Activated CD4-positive, alpha-beta T cell treated with anti-CD3 and anti-CD28 coated beads for 1 hour (primary cell): Measurements from ENCODE around the gene DNAH9.

Experiments
- DNase-seq: peaks from one replicate; pipeline ENCODE4 v3.0.0-alpha.2; 2020

Gene DNAH9

DNA sequence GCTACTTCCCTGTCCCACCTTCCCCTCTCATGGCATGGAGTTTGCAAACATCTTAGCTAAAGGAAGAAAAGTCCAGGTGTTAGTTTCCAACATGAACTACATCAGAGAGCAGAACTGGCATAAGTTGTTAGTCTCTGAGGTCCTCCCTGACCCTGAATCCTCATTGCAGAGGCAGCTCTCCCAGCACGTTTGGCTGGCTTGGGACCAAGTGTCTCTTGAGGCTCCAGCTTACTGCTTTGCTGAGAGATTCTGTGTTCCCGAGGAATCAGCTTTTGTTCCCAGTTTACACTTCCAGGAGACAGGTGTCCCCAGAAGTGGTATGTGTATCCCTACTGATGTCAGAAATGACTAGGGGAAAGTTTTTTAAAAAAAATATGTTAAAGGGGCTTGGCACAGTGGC, 14.7 kb downstream of the DNAH9 start:
- DNase-seq, result no peak

DNA sequence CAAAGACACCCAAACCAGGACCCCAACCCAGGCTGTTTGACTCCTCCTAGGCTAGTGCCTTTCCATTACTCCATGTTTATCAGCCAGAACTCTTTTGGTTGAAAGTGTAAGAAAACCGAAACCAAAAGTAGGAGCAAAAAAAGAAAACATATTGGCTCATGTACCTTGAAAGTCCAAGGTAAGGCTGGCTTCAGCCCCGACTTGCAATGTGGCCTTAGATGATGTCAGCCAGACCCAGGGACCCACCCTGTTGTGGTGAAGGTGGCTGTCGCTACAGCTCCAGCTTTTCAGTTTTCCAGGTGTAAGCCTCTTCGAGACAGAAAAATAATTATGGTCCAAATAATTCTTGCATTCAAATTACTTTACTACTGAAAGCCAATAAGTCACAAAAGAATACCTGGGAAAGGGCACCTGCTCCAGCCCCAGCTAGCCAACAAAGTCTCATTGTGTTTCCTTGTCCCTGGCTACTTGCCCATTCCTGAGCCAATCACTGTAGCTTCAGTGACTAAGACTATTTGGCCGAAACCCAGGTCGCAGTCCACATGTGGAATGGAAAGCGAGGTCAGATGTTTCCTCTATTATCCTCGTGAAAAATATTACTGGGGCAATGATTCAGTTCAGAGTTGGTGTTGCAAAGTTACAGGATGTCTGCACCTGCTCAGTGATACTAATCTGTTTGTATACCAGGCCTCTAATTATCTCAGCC, 20.7 kb downstream of the DNAH9 start:
- no peak for DNase-seq

DNA sequence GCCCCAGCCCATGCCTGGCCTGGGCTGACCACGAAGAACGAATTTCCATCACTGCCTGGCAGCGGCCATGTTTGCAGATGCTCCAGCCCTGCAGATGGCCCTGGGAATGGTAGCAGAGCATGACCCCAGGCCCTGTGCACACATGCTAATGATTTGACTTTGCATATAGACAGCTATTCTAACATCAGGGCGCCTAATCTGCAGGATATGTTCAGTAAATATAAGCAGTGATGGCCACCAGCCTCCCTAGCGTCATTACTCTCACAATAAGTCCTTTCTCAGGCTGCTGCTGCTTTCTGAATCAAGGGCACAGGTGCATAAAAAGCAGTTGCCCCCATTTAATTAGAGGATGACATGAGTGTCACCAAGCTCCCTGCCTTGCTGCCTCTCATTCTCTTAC, 24.2 kb downstream of the DNAH9 start:
- no peak for DNase-seq

DNA sequence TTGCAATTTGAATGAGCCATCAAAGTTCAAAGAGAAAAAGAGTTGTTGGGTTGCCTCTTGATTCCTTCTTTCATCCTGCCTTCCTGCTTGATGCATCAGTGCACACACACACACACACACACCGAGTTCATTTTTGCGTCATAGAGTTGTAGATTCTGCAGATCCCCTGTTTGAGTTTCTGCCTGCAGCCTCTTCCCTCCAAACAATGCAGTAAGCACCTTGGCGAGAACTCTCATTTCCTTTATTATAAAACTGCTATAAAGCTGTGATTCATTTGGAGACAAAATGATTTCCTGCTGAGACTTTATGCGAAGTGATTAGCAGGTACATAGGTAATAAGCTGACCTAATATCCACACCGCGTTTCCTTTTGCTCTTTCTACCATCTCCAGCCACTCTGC, 26.7 kb downstream of the DNAH9 start:
- no peak for DNase-seq

DNA sequence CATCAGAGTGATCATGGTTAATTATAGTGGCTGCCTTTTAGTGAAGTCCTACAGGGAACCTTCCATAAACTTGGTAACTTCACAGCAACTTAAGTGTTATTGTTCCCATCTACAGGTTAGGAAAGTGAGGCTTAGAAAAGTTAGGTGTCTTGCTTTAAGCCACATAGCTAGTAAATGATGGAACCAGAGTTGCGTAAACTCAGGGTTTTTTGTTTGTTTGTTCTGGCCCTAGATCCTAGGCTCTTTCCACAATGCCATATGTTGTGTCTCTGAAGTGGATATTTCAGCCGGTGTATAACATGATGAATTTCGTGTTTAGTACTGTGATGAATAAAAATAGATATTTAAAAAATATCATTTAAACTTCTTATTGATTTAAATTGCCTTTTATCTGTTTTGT, 27.6 kb downstream of the DNAH9 start:
- DNase-seq, result no peak

DNA sequence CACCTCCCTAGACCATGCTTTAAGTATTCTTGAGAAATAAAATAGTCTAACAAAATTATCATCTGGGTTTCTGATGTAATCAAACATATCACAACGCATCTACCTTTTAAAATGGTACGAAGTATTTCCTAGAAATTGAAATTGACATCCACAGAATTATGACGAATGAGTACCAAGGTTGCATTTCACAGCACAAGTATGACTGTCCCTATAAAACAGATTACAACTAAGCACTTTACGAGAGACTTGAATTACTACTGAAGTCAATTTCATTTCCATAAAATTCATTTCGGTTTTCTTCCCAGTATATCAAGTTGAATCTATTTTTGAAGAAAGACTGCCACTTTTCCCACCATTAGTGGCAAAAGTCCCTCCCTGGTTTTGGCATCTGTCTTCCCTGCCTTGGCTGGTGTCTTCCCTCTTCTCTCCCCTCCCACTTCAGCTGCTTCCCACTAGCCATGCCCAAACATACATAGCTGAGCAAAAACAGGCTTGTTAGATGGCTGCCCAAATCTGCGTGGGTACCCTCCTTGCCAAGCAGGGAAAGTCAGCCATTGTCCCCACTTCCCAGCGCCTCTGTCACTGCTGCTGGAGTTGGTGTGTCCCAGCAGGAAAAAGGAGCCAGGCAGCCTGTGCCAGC, 29.2 kb downstream of the DNAH9 start:
- DNase-seq, result no peak

DNA sequence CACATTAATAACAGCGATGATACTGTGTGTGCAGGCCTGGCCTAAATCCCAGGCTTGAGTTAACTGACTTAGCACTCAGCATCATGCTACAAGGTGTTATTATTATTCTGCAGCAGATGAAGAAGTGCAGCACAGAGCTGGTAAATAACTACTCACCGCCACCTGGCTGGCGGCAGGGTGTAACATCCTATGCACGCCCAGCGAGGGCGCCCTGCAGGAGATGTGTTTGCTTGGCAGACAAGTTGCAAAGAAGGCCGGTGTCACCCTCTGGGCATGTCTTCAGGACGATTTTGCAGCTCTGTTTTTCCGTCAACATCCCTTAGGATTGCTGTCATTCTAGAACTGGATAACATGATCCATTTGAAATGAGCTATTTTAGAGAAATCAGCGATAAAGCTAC, 30.1 kb downstream of the DNAH9 start:
- no peak for DNase-seq

DNA sequence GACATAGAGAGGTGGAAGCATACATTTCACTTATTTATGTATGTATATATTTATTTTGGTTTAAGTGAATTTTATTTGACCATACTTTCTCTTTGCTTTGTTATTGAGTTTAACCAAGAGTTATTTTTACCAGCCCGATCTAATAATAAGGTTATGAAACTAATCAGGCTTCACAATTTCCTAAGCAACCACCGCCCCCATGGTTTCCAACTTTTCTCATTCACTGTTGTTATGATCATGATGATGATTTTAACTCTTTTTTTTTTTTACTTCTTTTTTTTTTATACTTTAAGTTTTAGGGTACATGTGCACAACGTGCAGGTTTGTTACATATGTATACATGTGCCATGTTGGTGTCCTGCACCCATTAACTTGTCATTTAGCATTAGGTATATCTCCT, 30.6 kb downstream of the DNAH9 start:
- no peak for DNase-seq

DNA sequence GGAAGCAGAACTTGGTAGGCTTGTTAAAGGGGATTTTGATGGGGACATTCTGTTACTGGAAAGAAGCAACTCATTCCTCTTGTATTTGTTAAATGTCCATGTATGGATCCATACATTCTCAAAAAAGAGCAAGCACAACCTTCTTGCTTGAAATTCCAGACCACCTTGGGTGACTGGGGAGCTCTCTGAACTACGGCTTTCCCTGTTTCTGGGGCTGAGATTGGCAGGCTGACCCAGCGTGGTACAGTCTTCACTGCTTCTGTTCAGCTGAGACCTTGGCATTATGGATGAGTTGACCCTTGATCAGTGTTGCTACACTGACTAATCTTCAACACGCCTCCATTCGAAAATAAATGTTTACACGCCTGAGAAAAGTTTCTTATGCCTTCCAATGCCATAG, 38.5 kb downstream of the DNAH9 start:
- DNase-seq, result no peak

DNA sequence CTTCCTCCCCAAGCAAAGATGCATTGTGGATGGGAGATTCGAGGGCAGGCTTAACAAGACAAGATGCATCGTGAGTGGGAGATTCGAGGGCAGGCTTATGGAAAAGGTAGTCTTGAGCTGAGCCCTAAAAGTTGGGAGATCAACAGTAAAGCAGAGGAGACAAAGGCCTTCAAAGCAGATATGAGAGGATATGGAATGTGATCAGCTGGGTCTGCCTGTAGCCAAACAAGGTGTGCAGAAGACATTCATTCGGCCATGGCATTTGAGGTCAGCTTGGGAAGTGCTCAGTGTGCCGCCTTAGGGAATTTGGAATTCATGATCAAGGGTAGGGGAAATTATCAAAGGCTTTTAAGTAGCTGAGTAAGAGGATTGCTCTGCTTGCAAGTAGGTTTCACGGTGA, 39.5 kb downstream of the DNAH9 start:
- DNase-seq, result no peak

DNA sequence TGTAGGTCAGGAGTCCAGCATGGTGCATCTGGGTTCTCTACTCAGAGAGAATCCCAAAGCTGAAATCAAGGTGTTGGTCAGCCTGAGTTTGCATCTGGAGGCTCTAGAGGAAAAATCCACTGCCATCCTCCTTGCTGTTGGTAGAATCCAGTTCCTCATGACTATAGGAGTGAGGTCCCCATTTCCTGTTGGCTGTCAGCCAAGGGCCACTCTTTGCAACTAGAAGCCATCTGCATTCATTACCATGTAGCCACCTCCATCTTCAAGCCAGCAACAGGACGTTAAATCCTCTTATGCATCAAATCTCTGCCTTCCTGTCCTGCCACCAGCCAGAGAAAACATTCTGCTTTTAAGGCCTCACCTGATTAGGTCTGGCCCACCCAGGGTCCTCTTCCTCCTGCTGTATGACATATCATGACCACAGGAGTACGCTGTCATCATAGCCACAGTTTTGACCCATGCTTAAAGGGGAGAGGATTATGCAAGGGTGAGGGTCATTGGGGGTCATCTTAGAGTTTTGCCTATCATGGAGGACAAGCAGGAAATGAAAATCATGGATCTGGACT, 40.5 kb downstream of the DNAH9 start:
- no peak for DNase-seq

DNA sequence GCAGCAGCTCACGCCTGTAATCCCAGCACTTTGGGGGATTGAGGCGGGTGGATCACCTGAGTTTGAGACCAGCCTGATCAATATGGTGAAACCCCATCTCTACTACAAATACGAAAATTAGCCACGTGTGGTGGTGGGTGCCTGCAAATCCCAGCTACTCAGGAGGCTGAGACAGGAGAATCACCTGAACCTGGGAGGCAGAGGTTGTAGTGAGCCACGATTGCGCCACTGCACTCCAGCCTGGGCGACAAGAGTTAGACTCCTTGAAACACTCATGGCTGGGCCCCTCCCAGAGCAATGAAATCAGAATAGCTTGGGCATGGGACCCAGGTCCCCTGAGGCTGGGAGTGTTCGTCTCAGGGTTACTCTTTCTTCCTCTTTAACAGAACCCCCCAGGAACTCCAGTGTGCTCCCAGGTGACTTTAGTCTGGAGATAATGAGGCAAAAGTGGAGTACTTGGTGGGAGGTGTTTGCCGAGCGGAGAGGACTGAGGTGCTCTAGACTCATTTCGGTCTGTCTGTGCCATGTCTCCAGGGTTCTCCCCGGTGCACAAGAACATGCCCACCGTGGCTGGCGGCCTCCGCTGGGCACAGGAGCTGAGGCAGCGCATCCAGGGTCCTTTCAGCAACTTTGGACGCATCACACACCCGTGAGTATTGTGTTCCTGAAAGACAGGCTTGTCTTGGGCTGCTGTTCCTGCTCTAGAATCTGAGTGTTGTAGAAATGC, 41.6 kb downstream of the DNAH9 start:
- no peak for DNase-seq

DNA sequence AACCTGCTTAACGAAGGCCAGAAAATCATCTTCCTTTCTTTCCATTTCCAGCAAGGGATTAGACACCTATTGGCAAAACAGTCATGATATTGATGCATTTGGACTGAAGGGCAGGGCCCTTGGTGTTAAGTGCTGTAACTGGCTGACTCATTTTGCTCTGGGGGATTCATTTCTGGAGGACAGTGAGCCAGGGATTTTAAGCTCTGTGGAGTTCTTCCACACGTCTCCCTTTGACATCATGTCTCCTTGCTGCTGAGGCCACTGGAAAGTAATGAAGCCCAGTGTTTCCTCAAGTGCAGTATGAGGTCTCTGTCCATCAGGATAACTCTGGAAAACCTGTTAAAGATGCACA, 42.2 kb downstream of the DNAH9 start:
- no peak for DNase-seq

DNA sequence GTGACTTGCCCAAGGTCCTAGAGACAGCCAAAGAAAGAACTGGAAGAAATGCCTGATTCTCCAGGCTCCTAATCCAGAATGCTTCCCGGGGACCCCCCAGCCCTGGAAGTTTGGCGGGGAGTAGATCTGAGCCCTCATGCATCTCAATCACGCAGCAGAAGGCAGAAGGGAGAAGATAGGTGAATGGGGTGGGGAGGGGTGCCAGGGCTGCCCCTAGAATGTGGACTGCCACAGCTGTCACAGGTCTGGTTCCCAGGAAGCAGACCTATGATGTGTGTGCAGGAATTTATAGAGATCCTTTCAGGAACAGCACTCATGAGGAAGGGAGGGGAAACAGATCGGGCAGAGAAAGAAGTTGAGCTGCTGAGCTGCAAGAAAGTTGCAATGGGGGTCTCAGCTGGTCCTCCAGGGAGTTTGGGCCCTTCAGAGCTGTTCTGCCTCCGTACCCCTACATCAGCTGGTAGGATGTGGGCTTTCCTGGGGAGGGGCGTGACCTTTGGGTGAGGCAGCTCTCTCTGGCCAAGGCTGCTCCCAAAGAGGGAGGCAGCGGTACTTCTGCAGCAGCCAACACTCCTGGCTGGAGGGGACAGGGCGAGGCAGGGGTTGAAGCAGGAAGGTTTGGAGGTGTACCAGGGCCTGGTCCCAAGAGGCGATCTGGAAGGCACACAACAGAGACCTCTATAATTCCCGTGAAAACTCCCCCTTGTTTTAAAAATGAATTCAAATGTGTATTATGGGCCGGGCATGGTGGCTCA, 43.4 kb downstream of the DNAH9 start:
- DNase-seq, result no peak

DNA sequence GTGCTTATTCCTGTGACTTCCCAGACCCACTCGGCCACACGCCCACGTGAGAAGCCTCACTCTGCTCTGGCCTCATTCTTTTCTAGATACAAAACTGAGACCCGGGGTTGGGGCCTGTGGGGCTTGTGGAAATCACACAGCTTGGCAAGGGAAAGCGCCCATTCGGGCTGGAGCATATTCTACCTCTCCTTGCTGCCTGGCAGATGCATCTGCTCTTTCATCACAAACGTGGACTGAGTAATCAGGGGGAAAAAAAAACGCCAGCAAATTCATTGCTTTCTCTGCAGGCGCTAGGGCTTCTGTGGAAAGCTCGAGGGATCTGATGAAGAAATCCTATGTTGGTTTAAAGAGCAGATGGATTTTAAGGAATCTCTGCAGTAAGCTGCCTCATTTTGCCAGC, 44.4 kb downstream of the DNAH9 start:
- DNase-seq, result no peak

DNA sequence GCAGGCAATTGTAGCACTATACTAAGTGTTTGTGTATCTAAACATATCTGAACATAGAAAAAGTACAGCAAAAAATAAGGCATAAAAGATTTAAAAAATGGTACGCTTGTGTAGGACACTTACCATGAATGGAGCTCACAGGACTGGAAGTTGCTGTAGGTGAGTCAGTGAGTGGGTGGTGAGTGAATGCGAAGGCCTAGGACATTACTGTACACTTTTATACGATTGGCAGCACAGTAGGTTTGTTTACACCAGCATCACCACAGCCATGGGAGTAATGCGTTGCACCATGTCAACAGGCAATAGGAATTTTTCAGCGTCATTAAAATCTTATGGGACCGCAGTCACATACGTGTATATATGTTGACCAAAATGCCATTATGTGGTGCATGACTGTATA, 45.6 kb downstream of the DNAH9 start:
- no peak for DNase-seq

DNA sequence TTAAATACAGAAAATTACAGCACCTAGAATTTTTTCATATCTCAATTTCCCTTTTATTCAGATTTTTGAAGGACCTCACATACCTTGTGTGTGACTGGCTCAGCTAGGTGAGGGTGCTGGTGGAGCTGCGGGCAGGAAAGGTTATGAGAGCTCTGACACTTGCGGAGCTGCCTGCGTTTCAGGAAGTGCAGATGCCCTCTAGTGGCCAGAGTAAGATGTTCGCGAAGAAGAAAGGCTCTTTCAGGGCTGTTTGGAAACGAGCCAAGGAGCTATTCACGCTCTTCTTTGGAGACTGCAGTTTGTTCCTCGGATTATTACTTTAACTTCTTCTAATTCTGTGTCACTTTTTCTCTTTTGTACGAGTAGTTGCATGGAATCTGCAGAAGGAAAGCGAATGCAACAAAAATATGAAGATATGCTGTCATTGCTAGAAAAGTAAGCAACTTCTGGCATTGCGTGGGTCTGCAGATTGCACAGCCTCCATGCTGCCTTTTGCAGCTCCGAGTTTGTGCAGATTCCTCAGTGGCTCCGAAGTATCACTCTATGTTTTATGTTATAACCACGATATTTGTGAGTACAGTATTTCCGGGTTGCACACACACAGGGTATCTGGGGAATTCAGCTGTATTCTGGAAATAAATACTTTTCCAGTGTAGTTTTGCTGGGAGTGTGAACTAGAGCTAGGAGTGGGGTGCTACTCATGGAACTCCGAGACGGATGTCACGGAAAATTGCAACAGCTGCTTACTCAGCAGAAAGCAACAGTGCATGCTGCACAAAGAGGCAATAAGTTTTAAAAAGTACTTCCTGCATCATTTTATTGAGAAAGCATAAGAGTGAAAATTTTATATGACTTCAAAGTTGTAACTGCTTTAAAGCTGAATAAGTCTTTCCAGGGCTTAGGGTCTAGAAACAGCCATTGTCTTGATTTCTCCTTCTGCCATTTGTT, 46.3 kb downstream of the DNAH9 start:
- no peak for DNase-seq

DNA sequence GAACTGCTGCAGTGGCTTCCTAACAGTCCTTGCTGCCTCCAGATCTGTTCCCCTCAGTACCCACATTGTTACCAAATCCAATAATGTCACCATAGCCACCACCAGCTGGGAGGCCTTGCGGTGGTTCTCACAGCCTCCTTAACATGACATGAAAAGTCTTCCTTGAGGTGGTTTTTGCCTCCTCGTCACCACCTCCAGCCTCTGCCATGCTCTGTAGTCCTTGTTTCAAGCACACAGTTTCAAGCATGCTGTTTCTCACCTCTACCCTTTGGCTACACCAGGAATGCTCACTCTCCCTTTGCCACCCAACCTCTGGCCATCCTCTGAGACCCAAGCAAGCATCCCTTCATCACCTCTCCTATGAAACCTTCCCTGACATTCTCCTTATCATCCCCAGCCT, 47.2 kb downstream of the DNAH9 start:
- DNase-seq, result no peak

DNA sequence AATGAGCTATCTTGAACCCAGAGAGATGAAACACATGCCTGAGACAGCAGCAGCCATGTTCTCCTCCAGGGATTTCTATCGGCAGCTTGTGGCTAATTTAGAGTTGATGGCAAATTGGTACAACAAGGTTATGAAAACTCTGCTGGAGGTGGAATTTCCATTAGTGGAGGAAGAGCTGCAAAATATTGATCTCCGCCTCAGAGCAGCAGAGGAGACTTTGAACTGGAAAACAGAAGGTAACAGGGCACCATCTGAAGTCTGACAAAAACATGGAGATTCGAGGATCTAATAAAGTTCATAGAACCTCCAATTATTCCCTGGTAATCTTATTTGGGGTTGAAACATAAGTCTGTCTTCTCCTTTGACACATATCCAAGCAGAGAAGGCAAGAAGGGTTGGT, 52.8 kb downstream of the DNAH9 start:
- no peak for DNase-seq

DNA sequence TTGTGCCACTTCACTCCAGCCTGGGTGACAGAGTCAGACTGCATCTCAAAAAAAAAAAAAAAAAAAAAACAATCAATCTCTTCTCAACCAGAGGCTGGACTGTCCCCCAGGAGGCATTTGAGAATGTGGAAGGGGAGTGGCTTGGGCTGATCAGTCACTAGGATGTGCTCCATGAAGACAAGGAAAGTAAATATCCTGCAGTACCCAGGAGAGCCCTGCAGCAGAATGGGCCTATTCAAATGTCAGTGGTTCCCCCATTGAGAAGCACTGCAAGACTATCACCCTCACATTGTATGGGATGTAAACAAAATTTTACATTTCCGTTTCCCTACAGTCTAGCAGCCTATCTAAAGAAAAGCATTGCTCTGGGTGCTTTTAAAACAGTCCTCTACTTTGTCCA, 70.3 kb downstream of the DNAH9 start:
- DNase-seq, result no peak

DNA sequence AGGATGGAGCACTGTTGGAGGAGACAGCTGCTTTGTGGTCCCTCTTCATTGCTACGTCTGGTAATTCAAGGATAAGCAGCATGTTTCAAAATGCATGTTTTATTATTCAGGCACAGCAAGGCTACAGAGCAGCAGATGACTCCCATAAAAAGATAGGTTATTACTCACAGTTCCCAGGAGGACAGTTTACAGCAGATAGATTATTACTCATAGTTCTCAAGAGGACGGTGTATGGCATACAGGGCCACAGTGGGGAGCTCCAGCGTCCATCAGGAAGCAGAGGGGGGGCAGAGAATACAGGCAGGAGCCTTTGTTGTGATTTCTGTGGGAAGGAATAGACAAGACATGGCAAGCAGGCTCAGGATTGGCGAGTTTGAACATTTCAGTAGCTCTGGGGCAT, 72.9 kb downstream of the DNAH9 start:
- DNase-seq, result no peak

DNA sequence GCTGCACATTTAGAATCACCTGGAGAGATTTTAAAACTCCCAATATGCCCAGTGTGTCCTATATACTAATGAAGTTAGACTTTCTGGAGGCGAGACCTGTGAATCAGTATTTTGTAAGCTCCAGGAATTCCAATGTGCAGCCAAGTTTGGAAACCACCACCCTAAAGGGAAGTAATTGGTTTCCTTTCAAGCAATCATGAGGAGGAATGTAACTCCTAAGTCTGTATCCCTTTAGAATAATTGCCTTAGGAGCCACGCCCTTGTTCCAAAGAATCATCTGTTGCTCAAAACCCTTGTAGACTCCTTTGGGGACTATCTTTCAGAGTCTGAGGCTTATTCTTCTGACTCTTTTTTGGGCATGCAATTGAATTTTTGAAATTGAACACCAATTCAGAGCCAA, 84.4 kb downstream of the DNAH9 start:
- DNase-seq, result no peak
